ENCODE measurements around the gene PSAP. TPM values are rescaled to one million over a fixed set of nuclear protein-coding genes. Genes with fewer than 3 reads are reported as not detected.

The PSAP gene
- total RNA-seq, 1 experiment from 2014 or later, result 1,316 TPM

GRCh38 chr10:71783917-71784678 is 67.0 kb downstream of the PSAP start:
- Mint-ChIP-seq H3K4me3 (ENCODE audit: unreplicated experiment) (no peak overlapping the region), H3K9me3 (ENCODE audit: unreplicated experiment) (no peaks in the 10 kb centered on the region), H3K27ac (ENCODE audit: unreplicated experiment) (no peak overlapping the region), H3K36me3 (ENCODE audit: insufficient read depth, unreplicated experiment) (no peaks in the 10 kb centered on the region), H3K27me3 (ENCODE audit: insufficient read depth, unreplicated experiment) (no peaks in the 10 kb centered on the region), H3K4me1 (ENCODE audit: low read depth, unreplicated experiment) (no peaks in the 10 kb centered on the region)
- no peaks in the 10 kb centered on the region for H3K4me1 ChIP-seq
- BruUV-seq (replicated peaks), result no TSS peak
- ChIA-PET CTCF (no interaction called here), POLR2A (no interaction called here)
- no peaks in the 10 kb centered on the region for H3K27me3 ChIP-seq (replicated peaks; ENCODE audit: control insufficient read depth, insufficient read depth, low read length)
- H3K9me3 ChIP-seq, result no peaks in the 10 kb centered on the region
- no peaks in the 10 kb centered on the region for H3K36me3 ChIP-seq (ENCODE audit: control insufficient read depth, insufficient read depth, low read length)
- intact Hi-C loops (cut with micrococcal nuclease; ENCODE audit: unreplicated experiment), result no loop called here
- H3K4me3 ChIP-seq (ENCODE audit: low read depth, low read length), result no peak overlapping the region
- no peak for DNase-seq
- TF ChIP-seq CTCF (IDR thresholded peaks at IDR 0.05; ENCODE audit: insufficient read depth in 1 of 2, low read depth in 1 of 2, low read length in 1 of 2, severe bottlenecking in 1 of 2, unreplicated experiment in 1 of 2), result no peak

GRCh38 chr10:71782917-71783490 is 68.0 kb downstream of the PSAP start:
- no peaks in the 10 kb centered on the region for H3K9me3 Mint-ChIP-seq (ENCODE audit: unreplicated experiment)
- H3K4me3 Mint-ChIP-seq (ENCODE audit: unreplicated experiment), result no peak overlapping the region
- Histone ChIP-seq H3K36me3 (ENCODE audit: control insufficient read depth, insufficient read depth, low read length) (no peaks in the 10 kb centered on the region), H3K27me3 (replicated peaks; ENCODE audit: control insufficient read depth, insufficient read depth, low read length) (no peaks in the 10 kb centered on the region), H3K9me3 (no peaks in the 10 kb centered on the region), H3K4me1 (no peaks in the 10 kb centered on the region), H3K4me3 (ENCODE audit: low read depth, low read length) (no peak overlapping the region)
- POLR2A ChIA-PET, result no interaction called here
- intact Hi-C loops (cut with micrococcal nuclease; ENCODE audit: unreplicated experiment), result no loop called here
- no peak for TF ChIP-seq CTCF (IDR thresholded peaks at IDR 0.05; ENCODE audit: insufficient read depth in 1 of 2, low read depth in 1 of 2, low read length in 1 of 2, severe bottlenecking in 1 of 2, unreplicated experiment in 1 of 2)
- no peak overlapping the region for H3K27ac Mint-ChIP-seq (ENCODE audit: unreplicated experiment)
- no TSS peak for BruUV-seq (replicated peaks)
- no peak for DNase-seq
- CTCF ChIA-PET, result no interaction called here
- H3K4me1 Mint-ChIP-seq (ENCODE audit: low read depth, unreplicated experiment), result no peaks in the 10 kb centered on the region
- H3K27me3 Mint-ChIP-seq (ENCODE audit: insufficient read depth, unreplicated experiment), result no peaks in the 10 kb centered on the region
- no peaks in the 10 kb centered on the region for H3K36me3 Mint-ChIP-seq (ENCODE audit: insufficient read depth, unreplicated experiment)

- BruUV-seq (replicated peaks), result no TSS peak
- DNase-seq, result no peak
- no peaks in the 10 kb centered on the region for H3K36me3 ChIP-seq (ENCODE audit: control insufficient read depth, insufficient read depth, low read length)
- no peaks in the 10 kb centered on the region for H3K4me1 ChIP-seq
- H3K36me3 Mint-ChIP-seq (ENCODE audit: insufficient read depth, unreplicated experiment), result no peaks in the 10 kb centered on the region
- no peaks in the 10 kb centered on the region for H3K27me3 Mint-ChIP-seq (ENCODE audit: insufficient read depth, unreplicated experiment)
- H3K9me3 Mint-ChIP-seq (ENCODE audit: unreplicated experiment), result no peaks in the 10 kb centered on the region
- H3K4me1 Mint-ChIP-seq (ENCODE audit: low read depth, unreplicated experiment), result no peaks in the 10 kb centered on the region
- no peak for TF ChIP-seq CTCF (IDR thresholded peaks at IDR 0.05; ENCODE audit: insufficient read depth in 1 of 2, low read depth in 1 of 2, low read length in 1 of 2, severe bottlenecking in 1 of 2, unreplicated experiment in 1 of 2)
- H3K4me3 ChIP-seq (ENCODE audit: low read depth, low read length), result no peak overlapping the region
- no peak overlapping the region for H3K27ac Mint-ChIP-seq (ENCODE audit: unreplicated experiment)
- H3K27me3 ChIP-seq (replicated peaks; ENCODE audit: control insufficient read depth, insufficient read depth, low read length), result no peaks in the 10 kb centered on the region
- ChIA-PET CTCF (no interaction called here), POLR2A (no interaction called here)
- intact Hi-C loops (cut with micrococcal nuclease; ENCODE audit: unreplicated experiment), result no loop called here
- H3K9me3 ChIP-seq, result no peaks in the 10 kb centered on the region
- no peak overlapping the region for H3K4me3 Mint-ChIP-seq (ENCODE audit: unreplicated experiment)
Measured at GRCh38 chr10:71782221-71782916, 68.7 kb downstream of the PSAP start.
